Neural progenitor cell (in vitro differentiated cells): ENCODE data around the gene AMER2. TPM values are rescaled to one million over a fixed set of nuclear protein-coding genes. Genes with fewer than 3 reads are reported as not detected.

Experiments
- DNase-seq: peaks from one replicate; pipeline ENCODE4 v3.0.0-alpha.2; 2016; ENCODE audit warnings: low spot score
- H2AFZ ChIP-seq: fragments of 200-600 bp; sonication (generic); replicated peaks from 2 replicates; pipeline ENCODE4 v1.6.1; 2016; ENCODE audit warnings: antibody characterized with exemption
- H3F3A ChIP-seq: fragments of 200-600 bp; sonication (generic); 2 replicates; pipeline ENCODE4 v1.6.1; 2016; ENCODE audit warnings: antibody characterized with exemption, low read depth
- H3K27ac ChIP-seq: fragments of 200-600 bp; sonication (generic); 2 replicates; pipeline ENCODE4 v1.5.1; 2016; ENCODE audit warnings: mild to moderate bottlenecking
- H3K27me3 ChIP-seq: fragments of 200-600 bp; sonication (generic); 2 replicates; pipeline ENCODE4 v1.6.1; 2016; ENCODE audit warnings: mild to moderate bottlenecking, moderate library complexity
- H3K36me3 ChIP-seq: fragments of 200-600 bp; sonication (generic); 2 replicates; pipeline ENCODE4 v1.5.1; 2016
- H3K4me1 ChIP-seq: fragments of 200-600 bp; sonication (generic); 2 replicates; pipeline ENCODE4 v1.6.1; 2016; ENCODE audit warnings: mixed run types
- H3K4me2 ChIP-seq: fragments of 200-600 bp; sonication (generic); 2 replicates; pipeline ENCODE4 v1.6.1; 2016
- H3K4me3 ChIP-seq: fragments of 200-600 bp; sonication (generic); 2 replicates; pipeline ENCODE4 v1.5.1; 2016
- H3K79me2 ChIP-seq: fragments of 200-600 bp; sonication (generic); 2 replicates; pipeline ENCODE4 v1.6.1; 2016; ENCODE audit warnings: low read depth
- H3K9ac ChIP-seq: fragments of 200-600 bp; sonication (generic); 2 replicates; pipeline ENCODE4 v1.6.1; 2016
- H3K9me3 ChIP-seq: fragments of 200-600 bp; sonication (generic); 2 replicates; pipeline ENCODE4 v1.5.1; 2016; ENCODE audit warnings: low read depth
- H4K20me1 ChIP-seq: fragments of 200-600 bp; sonication (generic); 2 replicates; pipeline ENCODE4 v1.6.1; 2016; ENCODE audit warnings: low read depth
- H3K27ac Mint-ChIP-seq: 3 replicates; pipeline ENCODE4 v1.8.0; 2021; ENCODE audit warnings: mixed read lengths
- H3K27me3 Mint-ChIP-seq: 2 replicates; pipeline ENCODE4 v1.8.0; 2022; ENCODE audit warnings: low read depth, mild to moderate bottlenecking, inconsistent platforms, moderate library complexity, mixed read lengths; ENCODE audit not compliant: insufficient read depth
- H3K36me3 Mint-ChIP-seq: 3 replicates; pipeline ENCODE4 v1.8.0; 2021; ENCODE audit warnings: mixed read lengths
- H3K4me1 Mint-ChIP-seq: 3 replicates; pipeline ENCODE4 v1.8.0; 2021; ENCODE audit warnings: mixed read lengths
- H3K4me3 Mint-ChIP-seq: 3 replicates; pipeline ENCODE4 v1.8.0; 2021; ENCODE audit warnings: mild to moderate bottlenecking, moderate library complexity, mixed read lengths
- H3K9me3 Mint-ChIP-seq: 3 replicates; pipeline ENCODE4 v1.8.0; 2020; ENCODE audit warnings: mixed read lengths
- EZH2 ChIP-seq: fragments of 200-600 bp; sonication (generic); IDR thresholded peaks from 2 replicates; pipeline ENCODE4 v1.6.1; 2017; ENCODE audit warnings: antibody characterized with exemption, mild to moderate bottlenecking, moderate library complexity
- EZH2phosphoT487 ChIP-seq: fragments of 200-600 bp; sonication (generic); IDR thresholded peaks from 2 replicates; pipeline ENCODE4 v1.6.1; 2017; ENCODE audit warnings: antibody characterized with exemption
- total RNA-seq: library from RNA; depleted of rRNA; stranded (reverse); fragments of >200 nt; gene quantifications from 2 replicates; pipeline ENCODE4 v1.2.3, GENCODE V29; 2015; ENCODE audit warnings: low replicate concordance
- TF ChIP-seq, protein P1 (sequence below): fragments of 200-600 bp; sonication (generic); IDR thresholded peaks from 2 replicates; pipeline ENCODE4 v1.5.1; 2017; ENCODE audit warnings: antibody characterized with exemption, mild to moderate bottlenecking

AMER2 gene
- total RNA-seq, 1 donor from 2014 or later: not detected

- DNase-seq: no peak
- H3K9ac ChIP-seq: no peak overlapping the region
- TF ChIP-seq, protein P1, sequence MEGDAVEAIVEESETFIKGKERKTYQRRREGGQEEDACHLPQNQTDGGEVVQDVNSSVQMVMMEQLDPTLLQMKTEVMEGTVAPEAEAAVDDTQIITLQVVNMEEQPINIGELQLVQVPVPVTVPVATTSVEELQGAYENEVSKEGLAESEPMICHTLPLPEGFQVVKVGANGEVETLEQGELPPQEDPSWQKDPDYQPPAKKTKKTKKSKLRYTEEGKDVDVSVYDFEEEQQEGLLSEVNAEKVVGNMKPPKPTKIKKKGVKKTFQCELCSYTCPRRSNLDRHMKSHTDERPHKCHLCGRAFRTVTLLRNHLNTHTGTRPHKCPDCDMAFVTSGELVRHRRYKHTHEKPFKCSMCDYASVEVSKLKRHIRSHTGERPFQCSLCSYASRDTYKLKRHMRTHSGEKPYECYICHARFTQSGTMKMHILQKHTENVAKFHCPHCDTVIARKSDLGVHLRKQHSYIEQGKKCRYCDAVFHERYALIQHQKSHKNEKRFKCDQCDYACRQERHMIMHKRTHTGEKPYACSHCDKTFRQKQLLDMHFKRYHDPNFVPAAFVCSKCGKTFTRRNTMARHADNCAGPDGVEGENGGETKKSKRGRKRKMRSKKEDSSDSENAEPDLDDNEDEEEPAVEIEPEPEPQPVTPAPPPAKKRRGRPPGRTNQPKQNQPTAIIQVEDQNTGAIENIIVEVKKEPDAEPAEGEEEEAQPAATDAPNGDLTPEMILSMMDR: no peak
- TF ChIP-seq EZH2phosphoT487: no peak
- TF ChIP-seq EZH2: no peak
Observed at GRCh38 chr13:25196971-25197370, 24.9 kb upstream of the AMER2 start.

GRCh38 chr13:25192936-25193335, 20.8 kb upstream of the AMER2 start:
- H2AFZ ChIP-seq: no peak overlapping the region
- H3K9me3 Mint-ChIP-seq: peaks cover 22% of the 10 kb centered on the region
- no peaks in the 10 kb centered on the region for H3F3A ChIP-seq
- H3K4me3 ChIP-seq: no peak overlapping the region
- H3K36me3 ChIP-seq: no peaks in the 10 kb centered on the region
- H3K4me1 Mint-ChIP-seq: peaks cover 24% of the 10 kb centered on the region
- H3K4me3 Mint-ChIP-seq: no peak overlapping the region
- no peak overlapping the region for H3K9ac ChIP-seq
- H3K27me3 Mint-ChIP-seq: peaks cover 8% of the 10 kb centered on the region
- H3K79me2 ChIP-seq: no peaks in the 10 kb centered on the region
- no peak for DNase-seq
- H3K27me3 ChIP-seq: no peaks in the 10 kb centered on the region
- peak overlapping the region; percentile 25 for H3K27ac Mint-ChIP-seq
- H3K27ac ChIP-seq: no peak overlapping the region
- H3K4me1 ChIP-seq: no peaks in the 10 kb centered on the region
- peaks cover 2% of the 10 kb centered on the region for H3K36me3 Mint-ChIP-seq
- H3K9me3 ChIP-seq: no peaks in the 10 kb centered on the region
- no peaks in the 10 kb centered on the region for H4K20me1 ChIP-seq
- no peak for TF ChIP-seq EZH2
- TF ChIP-seq, protein P1: no peak
- no peak for TF ChIP-seq EZH2phosphoT487
- H3K4me2 ChIP-seq: no peak overlapping the region

More at GRCh38 chr13:25196971-25197370, 24.9 kb upstream of the AMER2 start:
- Histone ChIP-seq H3K36me3 (no peaks in the 10 kb centered on the region), H3K9me3 (no peaks in the 10 kb centered on the region), H3K27ac (no peak overlapping the region), H3K4me1 (no peaks in the 10 kb centered on the region), H3K79me2 (no peaks in the 10 kb centered on the region), H3F3A (no peaks in the 10 kb centered on the region), H2AFZ (no peak overlapping the region), H3K27me3 (no peaks in the 10 kb centered on the region), H3K4me2 (no peak overlapping the region), H3K4me3 (no peak overlapping the region), H4K20me1 (no peaks in the 10 kb centered on the region)
- Mint-ChIP-seq H3K4me3 (no peak overlapping the region), H3K36me3 (peaks cover 2% of the 10 kb centered on the region), H3K9me3 (peaks cover 21% of the 10 kb centered on the region), H3K27ac (no peak overlapping the region), H3K4me1 (peaks cover 8% of the 10 kb centered on the region), H3K27me3 (peaks cover 4% of the 10 kb centered on the region)

DNA sequence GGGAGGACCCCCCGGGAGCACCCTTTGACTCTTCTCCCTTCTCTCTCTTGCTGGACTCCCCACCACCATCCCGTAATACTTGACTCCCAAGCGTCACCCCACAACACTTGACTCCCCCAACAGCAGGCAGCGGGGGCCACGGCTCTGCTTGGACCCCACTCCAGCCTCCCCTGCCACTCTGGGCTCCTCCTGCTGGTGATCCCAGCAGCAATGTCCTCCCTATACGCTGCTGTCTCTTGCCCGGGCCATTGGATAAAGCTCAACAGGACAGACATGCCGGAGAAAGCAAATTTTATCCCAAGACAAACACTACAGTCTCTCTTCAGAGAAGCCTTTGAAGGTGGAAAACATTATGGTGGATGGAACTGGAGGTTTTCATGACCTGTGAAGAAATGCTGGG, 20.4 kb upstream of the AMER2 start:
- Mint-ChIP-seq H3K9me3 (peaks cover 23% of the 10 kb centered on the region), H3K4me1 (peaks cover 24% of the 10 kb centered on the region), H3K27me3 (peaks cover 8% of the 10 kb centered on the region), H3K27ac (peak overlapping the region; percentile 25), H3K36me3 (peaks cover 2% of the 10 kb centered on the region), H3K4me3 (no peak overlapping the region)
- Histone ChIP-seq H3K27me3 (no peaks in the 10 kb centered on the region), H4K20me1 (no peaks in the 10 kb centered on the region), H3F3A (no peaks in the 10 kb centered on the region), H3K27ac (no peak overlapping the region), H3K79me2 (no peaks in the 10 kb centered on the region), H3K9me3 (no peaks in the 10 kb centered on the region), H2AFZ (no peak overlapping the region), H3K36me3 (no peaks in the 10 kb centered on the region), H3K4me3 (no peak overlapping the region), H3K9ac (no peak overlapping the region), H3K4me2 (no peak overlapping the region), H3K4me1 (no peaks in the 10 kb centered on the region)
- TF ChIP-seq EZH2phosphoT487 (no peak), EZH2 (no peak)
- TF ChIP-seq, protein P1: no peak
- no peak for DNase-seq
